PC-3 (cell line): Measurements from ENCODE around the gene SLC39A11. TPM values are rescaled to one million over a fixed set of nuclear protein-coding genes. Genes with fewer than 3 reads are reported as not detected.

Source experiments
- ATAC-seq: fragments of 200-7000 bp; cut with Tn5 transposase; 2 replicates; pipeline ENCODE4 v1.9.1; 2020; ENCODE audit warnings: mild to moderate bottlenecking, moderate library complexity
- BruUV-seq: library from RNA; stranded (reverse); fragments of 400-500 nt; replicated peaks from 2 replicates; lab custom pipeline; 2021; lab: Mats Ljungman, UMichigan
- CTCF ChIA-PET: fragments of 300-600 bp; sonication (Branson Sonifier 250); formaldehyde crosslinking; loops from one replicate; lab custom pipeline; 2022; ENCODE audit warnings: antibody characterized with exemption; lab: Charles Lee
- POLR2A ChIA-PET: fragments of 300-600 bp; sonication (Branson Sonifier 250); formaldehyde crosslinking; loops from one replicate; lab custom pipeline; 2022; ENCODE audit warnings: antibody characterized with exemption; ENCODE audit not compliant: unreplicated experiment; lab: Charles Lee
- DNase-seq: peaks from one replicate; pipeline ENCODE4 v3.0.0-alpha.2; 2015
- H2AFZ ChIP-seq: fragments of 300-600 bp; sonication (generic); 2 replicates; pipeline ENCODE4 v1.6.0; 2016; ENCODE audit warnings: antibody characterized with exemption, low read length
- H3F3A ChIP-seq: fragments of 300-600 bp; sonication (generic); one replicate; pipeline ENCODE4 v1.6.0; 2017; ENCODE audit warnings: antibody characterized with exemption, low read length, control low read depth, mild to moderate bottlenecking; ENCODE audit not compliant: unreplicated experiment
- H3K27ac ChIP-seq: fragments of 300-600 bp; sonication (generic); 2 replicates; pipeline ENCODE4 v1.5.1; 2016; ENCODE audit warnings: mild to moderate bottlenecking, low read length
- H3K27me3 ChIP-seq: fragments of 300-600 bp; sonication (generic); 2 replicates; pipeline ENCODE4 v1.6.1; 2016; ENCODE audit warnings: low read length, mixed read lengths
- H3K36me3 ChIP-seq: fragments of 300-600 bp; sonication (generic); 2 replicates; pipeline ENCODE4 v1.6.1; 2016; ENCODE audit warnings: low read depth, mixed run types, low read length, mixed read lengths
- H3K4me1 ChIP-seq: fragments of 300-600 bp; sonication (generic); 2 replicates; pipeline ENCODE4 v1.5.1; 2016; ENCODE audit warnings: low read length; ENCODE audit not compliant: insufficient read depth
- H3K4me2 ChIP-seq: fragments of 300-600 bp; sonication (generic); 2 replicates; pipeline ENCODE4 v1.6.0; 2016; ENCODE audit warnings: low read length
- H3K4me3 ChIP-seq: fragments of 300-600 bp; sonication (generic); 2 replicates; pipeline ENCODE4 v1.5.1; 2016; ENCODE audit warnings: mild to moderate bottlenecking, low read length, mixed read lengths
- H3K79me2 ChIP-seq: fragments of 300-600 bp; sonication (generic); 2 replicates; pipeline ENCODE4 v1.6.1; 2017; ENCODE audit warnings: low read length, mixed read lengths
- H3K9ac ChIP-seq: fragments of 300-600 bp; sonication (generic); 2 replicates; pipeline ENCODE4 v1.6.0; 2016; ENCODE audit warnings: mild to moderate bottlenecking, low read length
- H3K9me2 ChIP-seq: fragments of 300-600 bp; sonication (generic); replicated peaks from 2 replicates; pipeline ENCODE4 v1.6.1; 2016; ENCODE audit warnings: mixed run types, low read length, mixed read lengths
- H3K9me3 ChIP-seq: fragments of 300-600 bp; sonication (generic); 2 replicates; pipeline ENCODE4 v1.6.1; 2016; ENCODE audit warnings: low read length, mixed read lengths
- H4K20me1 ChIP-seq: fragments of 300-600 bp; sonication (generic); 2 replicates; pipeline ENCODE4 v1.6.1; 2016; ENCODE audit warnings: low read length, mixed read lengths
- EZH2 ChIP-seq: fragments of 300-600 bp; sonication (generic); IDR thresholded peaks from one replicate; pipeline ENCODE4 v1.6.1; 2017; ENCODE audit warnings: antibody characterized with exemption, mild to moderate bottlenecking, low read length; ENCODE audit not compliant: unreplicated experiment
- EZH2phosphoT487 ChIP-seq: fragments of 300-600 bp; sonication (generic); IDR thresholded peaks from 2 replicates; pipeline ENCODE4 v1.6.1; 2018; ENCODE audit warnings: mild to moderate bottlenecking, antibody characterized with exemption, low read length, borderline replicate concordance
- intact Hi-C: fragments of 100-400 bp; cut with micrococcal nuclease; formaldehyde crosslinking; loops from 2 replicates; pipeline ENCODE4 v1.9.0; 2023
- total RNA-seq: library from RNA; depleted of rRNA; stranded (reverse); fragments of >200 nt; gene quantifications from 2 replicates; pipeline ENCODE4 v1.2.3, GENCODE V29; 2014
- TF ChIP-seq, protein P1 (sequence below): fragments of 300-600 bp; sonication (generic); conservative IDR thresholded peaks from 2 replicates; pipeline ENCODE4 v1.5.1; 2017; ENCODE audit warnings: antibody characterized with exemption, low read depth, mild to moderate bottlenecking, low read length

SLC39A11 gene
- total RNA-seq, 1 experiment from 2014 or later, result 37.7 TPM

DNA sequence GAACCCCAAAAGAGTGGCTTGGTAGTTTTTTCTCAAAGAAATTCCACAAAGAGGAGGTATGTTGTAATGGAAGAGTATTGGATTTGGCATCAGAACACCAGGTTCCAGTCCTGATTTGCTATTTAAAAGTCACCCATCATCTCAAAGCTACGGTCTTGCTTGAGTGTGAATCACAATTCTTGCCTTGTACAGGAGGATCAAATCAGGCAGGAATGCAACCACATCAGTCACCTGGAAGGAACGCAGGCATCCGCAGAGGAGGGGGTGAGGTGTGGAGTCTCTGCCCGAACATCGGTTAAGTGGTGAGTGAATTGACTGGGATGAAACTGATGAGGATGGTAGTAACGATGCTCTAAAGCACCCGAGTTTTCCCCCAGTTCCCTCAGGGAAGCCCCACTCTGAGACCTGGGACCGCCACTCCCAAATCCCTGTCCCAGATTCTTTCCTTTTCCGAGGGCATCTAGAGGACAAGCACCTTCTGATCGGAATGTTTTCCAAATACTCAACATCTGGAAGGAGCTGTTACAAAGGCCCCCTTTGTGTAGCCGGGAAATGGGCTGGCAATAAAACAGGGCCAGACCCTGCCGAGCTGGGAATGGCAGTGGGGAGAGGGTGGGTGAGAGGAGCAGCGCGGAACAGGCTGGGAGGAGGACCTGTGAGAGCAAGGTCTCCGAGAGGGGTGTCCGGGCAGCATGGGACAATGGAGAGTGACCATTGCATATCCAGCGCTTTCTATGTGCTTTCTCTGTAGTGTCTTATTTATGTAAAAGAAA, 469.6 kb downstream of the SLC39A11 start:
- ChIA-PET CTCF (no interaction called here), POLR2A (no interaction called here)
- Histone ChIP-seq H2AFZ (no peak overlapping the region), H3K4me2 (no peak overlapping the region), H3K9ac (no peak overlapping the region), H3F3A (no peaks in the 10 kb centered on the region), H3K4me3 (no peak overlapping the region), H3K4me1 (peaks cover 9% of the 10 kb centered on the region), H4K20me1 (no peaks in the 10 kb centered on the region), H3K79me2 (no peaks in the 10 kb centered on the region), H3K9me3 (no peaks in the 10 kb centered on the region), H3K9me2 (no peaks in the 10 kb centered on the region), H3K27ac (no peak overlapping the region), H3K36me3 (no peaks in the 10 kb centered on the region), H3K27me3 (no peaks in the 10 kb centered on the region)
- BruUV-seq, result no TSS peak
- ATAC-seq (no peak), DNase-seq (peak; percentile 36)
- intact Hi-C loops, result no loop called here
- TF ChIP-seq, protein P1, sequence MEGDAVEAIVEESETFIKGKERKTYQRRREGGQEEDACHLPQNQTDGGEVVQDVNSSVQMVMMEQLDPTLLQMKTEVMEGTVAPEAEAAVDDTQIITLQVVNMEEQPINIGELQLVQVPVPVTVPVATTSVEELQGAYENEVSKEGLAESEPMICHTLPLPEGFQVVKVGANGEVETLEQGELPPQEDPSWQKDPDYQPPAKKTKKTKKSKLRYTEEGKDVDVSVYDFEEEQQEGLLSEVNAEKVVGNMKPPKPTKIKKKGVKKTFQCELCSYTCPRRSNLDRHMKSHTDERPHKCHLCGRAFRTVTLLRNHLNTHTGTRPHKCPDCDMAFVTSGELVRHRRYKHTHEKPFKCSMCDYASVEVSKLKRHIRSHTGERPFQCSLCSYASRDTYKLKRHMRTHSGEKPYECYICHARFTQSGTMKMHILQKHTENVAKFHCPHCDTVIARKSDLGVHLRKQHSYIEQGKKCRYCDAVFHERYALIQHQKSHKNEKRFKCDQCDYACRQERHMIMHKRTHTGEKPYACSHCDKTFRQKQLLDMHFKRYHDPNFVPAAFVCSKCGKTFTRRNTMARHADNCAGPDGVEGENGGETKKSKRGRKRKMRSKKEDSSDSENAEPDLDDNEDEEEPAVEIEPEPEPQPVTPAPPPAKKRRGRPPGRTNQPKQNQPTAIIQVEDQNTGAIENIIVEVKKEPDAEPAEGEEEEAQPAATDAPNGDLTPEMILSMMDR, result no peak
- TF ChIP-seq EZH2, result no peak
- no peak for TF ChIP-seq EZH2phosphoT487

DNA sequence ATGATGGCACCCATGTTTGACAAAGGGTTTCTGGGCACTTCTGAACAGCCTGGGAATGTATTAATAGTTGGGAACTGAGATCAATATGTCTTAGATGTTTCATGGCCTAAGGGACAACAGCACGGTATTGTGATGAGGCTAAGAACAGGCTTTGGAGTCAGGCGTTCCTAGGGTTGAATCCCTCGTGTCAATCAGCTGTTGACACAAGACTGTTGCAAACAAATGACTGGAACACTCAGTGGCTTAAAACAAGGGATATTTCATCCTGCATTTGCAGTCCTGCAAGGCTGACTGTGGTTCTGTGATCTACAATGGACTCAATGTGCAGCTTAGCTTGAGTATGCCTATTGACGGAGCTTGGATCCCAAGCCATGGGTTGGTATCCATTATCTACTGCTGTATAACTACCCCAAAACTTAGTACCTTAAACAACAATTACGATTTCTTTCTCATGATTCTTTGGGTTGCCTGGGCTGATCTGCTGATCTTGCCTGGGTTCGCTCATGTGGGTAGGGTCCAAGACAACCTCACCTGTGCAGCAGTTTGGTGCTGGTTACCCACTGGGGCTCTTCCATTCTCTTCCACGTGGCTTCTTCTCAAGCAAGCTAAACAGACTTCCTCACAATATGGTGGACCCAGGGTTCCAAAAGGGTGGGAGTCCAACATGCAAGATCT, 472.4 kb downstream of the SLC39A11 start:
- no TSS peak for BruUV-seq
- H3K9me2 ChIP-seq, result no peaks in the 10 kb centered on the region
- peaks cover 24% of the 10 kb centered on the region for H3K4me1 ChIP-seq
- intact Hi-C loops, result no loop called here
- H3K36me3 ChIP-seq, result no peaks in the 10 kb centered on the region
- no peak overlapping the region for H3K4me3 ChIP-seq
- H3K27ac ChIP-seq, result no peak overlapping the region
- ATAC-seq (no peak), DNase-seq (no peak)
- H3K9ac ChIP-seq, result no peak overlapping the region
- H3K9me3 ChIP-seq, result no peaks in the 10 kb centered on the region
- no peaks in the 10 kb centered on the region for H3K27me3 ChIP-seq
- POLR2A ChIA-PET, result no interaction called here
- H4K20me1 ChIP-seq, result no peaks in the 10 kb centered on the region
- no peak overlapping the region for H2AFZ ChIP-seq
- CTCF ChIA-PET, result interaction anchor here (0.7 kb wide), 1 partner anchor 59 kb away, joined by 4 read pairs; no protein-coding TSS in a partner anchor
- no peaks in the 10 kb centered on the region for H3F3A ChIP-seq
- H3K79me2 ChIP-seq, result no peaks in the 10 kb centered on the region
- no peak overlapping the region for H3K4me2 ChIP-seq
- no peak for TF ChIP-seq EZH2phosphoT487
- TF ChIP-seq, protein P1, result no peak
- no peak for TF ChIP-seq EZH2
